Gastrocnemius medialis (tissue), 4 donors: ENCODE measurements around the gene NDC80. TPM values are rescaled to one million over a fixed set of nuclear protein-coding genes. Genes with fewer than 3 reads are reported as not detected.

Experiments used
- ATAC-seq, 2 donors: fragments of 150-250 bp; one replicate each; pipeline ENCODE4 v1.9.1; 2016
- DNase-seq, 2 donors: peaks; one replicate each; pipeline ENCODE4 v3.0.0-alpha.2; 2019
- H3K27ac ChIP-seq, 4 donors: fragments of 200-600 bp; sonication (generic); 1 replicate in 1 of 4; 2 replicates in 3 of 4; pipeline ENCODE4 v1.5.1; 2016 to 2018; ENCODE audit warnings: mild to moderate bottlenecking in 2 of 4, moderate library complexity in 1 of 4
- H3K27me3 ChIP-seq, 3 donors: fragments of 200-600 bp; sonication (generic) in 2 of 3; 1 replicate in 1 of 3; 2 replicates in 2 of 3; pipeline versions ENCODE4 v1.5.1 to v1.6.0; 2016 to 2019; ENCODE audit warnings: mild to moderate bottlenecking in 1 of 3, moderate library complexity in 1 of 3
- H3K36me3 ChIP-seq, 2 donors: fragments of 200-600 bp; sonication (generic) in 1 of 2; one replicate each; pipeline ENCODE4 v1.5.1; 2017 to 2018
- H3K4me1 ChIP-seq, 2 donors: fragments of 200-600 bp; sonication (generic) in 1 of 2; one replicate each; pipeline ENCODE4 v1.5.1; 2016 to 2017; ENCODE audit warnings: mild to moderate bottlenecking in 2 of 2
- H3K4me3 ChIP-seq, 4 donors: fragments of 200-600 bp; sonication (generic) in 3 of 4; 1 replicate in 1 of 4; 2 replicates in 3 of 4; pipeline ENCODE4 v1.5.1; 2016 to 2019; ENCODE audit warnings: mild to moderate bottlenecking in 2 of 4
- H3K9me3 ChIP-seq, 3 donors: fragments of 200-600 bp; sonication (generic) in 2 of 3; 1 replicate in 1 of 3; 2 replicates in 2 of 3; pipeline ENCODE4 v1.5.1; 2016 to 2019
- CTCF ChIP-seq, 5 experiments: fragments of 450-650 bp in 3 of 5; fragments of 200-600 bp in 2 of 5; sonication (generic) in 2 of 5; IDR thresholded peaks in 4 of 5; conservative IDR thresholded peaks in 1 of 5; 1 replicate in 4 of 5; 2 replicates in 1 of 5; pipeline ENCODE4 v1.5.1; 2016 to 2019; ENCODE audit warnings: antibody characterized with exemption in 5 of 5, mild to moderate bottlenecking in 3 of 5, moderate library complexity in 3 of 5
- POLR2A ChIP-seq, 2 donors: fragments of 450-650 bp; IDR thresholded peaks; one replicate each; pipeline ENCODE4 v1.6.1; 2017; ENCODE audit warnings: antibody characterized with exemption in 2 of 2, mild to moderate bottlenecking in 2 of 2, moderate library complexity in 2 of 2
- in situ Hi-C, 4 donors: fragments of 200-750 bp; cut with MboI; loops; one replicate each; pipeline versions ENCODE4 v1.15.0 to v1.8.0; 2017; ENCODE audit warnings: low sequenced_read_pairs in 4 of 4
- intact Hi-C: fragments of 100-400 bp; cut with DNase I; formaldehyde crosslinking; loops from one replicate; pipeline ENCODE4 v1.15.1; 2023; ENCODE audit warnings: low total_unique reads
- total RNA-seq, 4 donors: library from RNA; depleted of rRNA; stranded (reverse); fragments of >200 nt; gene quantifications; one replicate each; pipeline versions ENCODE4 v1.1.0 to v1.2.3, GENCODE V29; 2016

Gene NDC80
- total RNA-seq, 4 donors from 2014 or later, result 0.27 TPM; not detected in 3

- Histone ChIP-seq H3K4me3 (no peak overlapping the region), H3K27ac (no peak overlapping the region), H3K4me1 (no peaks in the 10 kb centered on the region), H3K27me3 (no peaks in the 10 kb centered on the region), H3K9me3 (no peaks in the 10 kb centered on the region), H3K36me3 (peaks cover 0 to 23% of the 10 kb centered on the region in 2 donors)
- TF ChIP-seq POLR2A (IDR thresholded peaks at IDR 0.05) (no peak), CTCF (IDR thresholded peaks at IDR 0.05 in 4 of 5, conservative IDR thresholded peaks at IDR 0.05 in 1 of 5) (no peak)
- intact Hi-C loops, result no loop called here
- DNase-seq, result no peak
- ATAC-seq, result no peak
- in situ Hi-C loops, result loop anchor here in 2 of 4 donors (10.0 to 25.0 kb wide), 3 partner anchors 606 to 971 kb away; partner anchors contain the start of gene MYL12B (in 1 of the 2)
Measured at GRCh38 chr18:2555895-2556294, 15.5 kb upstream of the NDC80 start.

- intact Hi-C loops, result no loop called here
- DNase-seq (no peak), ATAC-seq (no peak)
- Histone ChIP-seq H3K36me3 (peaks cover 0 to 22% of the 10 kb centered on the region in 2 donors), H3K4me3 (no peak overlapping the region), H3K4me1 (no peaks in the 10 kb centered on the region), H3K27ac (no peak overlapping the region), H3K9me3 (no peaks in the 10 kb centered on the region), H3K27me3 (no peaks in the 10 kb centered on the region)
- in situ Hi-C loops, result loop anchor here in 2 of 4 donors (10.0 to 25.0 kb wide), 3 partner anchors 605 to 973 kb away; partner anchors contain the start of gene MYL12B (in 1 of the 2)
- TF ChIP-seq POLR2A (IDR thresholded peaks at IDR 0.05) (no peak), CTCF (IDR thresholded peaks at IDR 0.05 in 4 of 5, conservative IDR thresholded peaks at IDR 0.05 in 1 of 5) (no peak)
Measured at GRCh38 chr18:2557536-2557935, 13.8 kb upstream of the NDC80 start.

- no peaks in the 10 kb centered on the region for H3K27me3 ChIP-seq
- no peak overlapping the region for H3K4me3 ChIP-seq
- H3K9me3 ChIP-seq, result no peaks in the 10 kb centered on the region
- peaks cover 0 to 17% of the 10 kb centered on the region in 2 donors for H3K36me3 ChIP-seq
- intact Hi-C loops (no loop called here), in situ Hi-C loops (loop anchor here in 2 of 4 donors (10.0 to 25.0 kb wide), 3 partner anchors 603 to 974 kb away; partner anchors contain the start of gene MYL12B (in 1 of the 2))
- TF ChIP-seq POLR2A (IDR thresholded peaks at IDR 0.05) (no peak), CTCF (IDR thresholded peaks at IDR 0.05 in 4 of 5, conservative IDR thresholded peaks at IDR 0.05 in 1 of 5) (no peak)
- ATAC-seq, result no peak
- no peak for DNase-seq
- H3K27ac ChIP-seq, result no peak overlapping the region
- H3K4me1 ChIP-seq, result no peaks in the 10 kb centered on the region
Measured at GRCh38 chr18:2559249-2559648, 12.1 kb upstream of the NDC80 start.

GRCh38 chr18:2564373-2564772 is 7.0 kb upstream of the NDC80 start:
- no peak overlapping the region for H3K27ac ChIP-seq
- H3K9me3 ChIP-seq, result no peaks in the 10 kb centered on the region
- in situ Hi-C loops, result loop anchor here in 1 of 4 donors (25.0 kb wide), 2 partner anchors 598 to 698 kb away; partner anchors contain the start of gene MYL12B
- H3K36me3 ChIP-seq, result peaks cover 0 to 20% of the 10 kb centered on the region in 2 donors
- TF ChIP-seq POLR2A (IDR thresholded peaks at IDR 0.05), result no peak
- TF ChIP-seq CTCF (IDR thresholded peaks at IDR 0.05 in 4 of 5, conservative IDR thresholded peaks at IDR 0.05 in 1 of 5), result no peak
- H3K27me3 ChIP-seq, result no peaks in the 10 kb centered on the region
- peaks cover 0 to under 1% of the 10 kb centered on the region in 2 donors for H3K4me1 ChIP-seq
- ATAC-seq (no peak), DNase-seq (no peak)
- intact Hi-C loops, result no loop called here
- H3K4me3 ChIP-seq, result no peak overlapping the region
